AG10803 (cell line): ENCODE results near the gene ATG12.
"Not testable (repeated sequence)": the region's sequence is repeated elsewhere in the genome, so short reads cannot be mapped to it uniquely, and the experiment has no call there.

Experiments
- DNase-seq: peaks from one replicate; pipeline ENCODE4 v3.0.0; 2010; ENCODE audit warnings: low read depth
- H3K4me3 ChIP-seq: 2 replicates; pipeline ENCODE4 v1.5.1; 2011; ENCODE audit warnings: mild to moderate bottlenecking, low read length, control low read depth
- TF ChIP-seq, protein P1 (sequence below): conservative IDR thresholded peaks from 2 replicates; pipeline ENCODE4 v1.5.1; 2011; ENCODE audit warnings: mild to moderate bottlenecking, low read length, control low read depth, inconsistent platforms

The ATG12 gene

DNA sequence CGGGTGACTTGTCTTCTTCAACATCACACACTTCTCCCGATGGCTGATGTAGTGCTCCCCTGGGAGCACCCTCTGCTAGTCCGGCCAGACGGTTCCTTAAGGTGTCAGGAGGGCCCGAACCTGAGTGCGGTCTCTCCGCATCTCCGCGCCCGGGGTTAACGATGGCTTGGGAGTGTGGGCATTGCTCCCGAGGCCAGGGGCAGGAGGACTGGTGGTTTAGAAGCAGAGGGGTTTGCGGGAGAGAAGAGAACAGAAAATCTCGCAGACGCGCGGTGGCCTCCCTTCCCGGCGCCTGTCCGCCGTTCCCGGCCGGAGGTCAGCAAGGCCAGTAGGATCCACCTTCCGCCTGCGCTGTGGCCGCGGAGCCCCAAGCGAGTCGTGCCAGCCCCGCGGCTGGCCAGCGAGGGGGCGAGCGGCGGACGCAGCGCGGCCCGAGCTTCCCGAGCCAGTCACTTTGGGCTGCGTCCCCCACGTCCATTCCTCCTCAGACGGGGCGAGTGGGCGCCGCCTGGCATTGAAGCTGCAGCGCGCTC, 25.6 kb downstream of the ATG12 start:
- no peak for DNase-seq
- H3K4me3 ChIP-seq: peak overlapping the region; percentile 65
- TF ChIP-seq, protein P1, sequence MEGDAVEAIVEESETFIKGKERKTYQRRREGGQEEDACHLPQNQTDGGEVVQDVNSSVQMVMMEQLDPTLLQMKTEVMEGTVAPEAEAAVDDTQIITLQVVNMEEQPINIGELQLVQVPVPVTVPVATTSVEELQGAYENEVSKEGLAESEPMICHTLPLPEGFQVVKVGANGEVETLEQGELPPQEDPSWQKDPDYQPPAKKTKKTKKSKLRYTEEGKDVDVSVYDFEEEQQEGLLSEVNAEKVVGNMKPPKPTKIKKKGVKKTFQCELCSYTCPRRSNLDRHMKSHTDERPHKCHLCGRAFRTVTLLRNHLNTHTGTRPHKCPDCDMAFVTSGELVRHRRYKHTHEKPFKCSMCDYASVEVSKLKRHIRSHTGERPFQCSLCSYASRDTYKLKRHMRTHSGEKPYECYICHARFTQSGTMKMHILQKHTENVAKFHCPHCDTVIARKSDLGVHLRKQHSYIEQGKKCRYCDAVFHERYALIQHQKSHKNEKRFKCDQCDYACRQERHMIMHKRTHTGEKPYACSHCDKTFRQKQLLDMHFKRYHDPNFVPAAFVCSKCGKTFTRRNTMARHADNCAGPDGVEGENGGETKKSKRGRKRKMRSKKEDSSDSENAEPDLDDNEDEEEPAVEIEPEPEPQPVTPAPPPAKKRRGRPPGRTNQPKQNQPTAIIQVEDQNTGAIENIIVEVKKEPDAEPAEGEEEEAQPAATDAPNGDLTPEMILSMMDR: no peak

DNA sequence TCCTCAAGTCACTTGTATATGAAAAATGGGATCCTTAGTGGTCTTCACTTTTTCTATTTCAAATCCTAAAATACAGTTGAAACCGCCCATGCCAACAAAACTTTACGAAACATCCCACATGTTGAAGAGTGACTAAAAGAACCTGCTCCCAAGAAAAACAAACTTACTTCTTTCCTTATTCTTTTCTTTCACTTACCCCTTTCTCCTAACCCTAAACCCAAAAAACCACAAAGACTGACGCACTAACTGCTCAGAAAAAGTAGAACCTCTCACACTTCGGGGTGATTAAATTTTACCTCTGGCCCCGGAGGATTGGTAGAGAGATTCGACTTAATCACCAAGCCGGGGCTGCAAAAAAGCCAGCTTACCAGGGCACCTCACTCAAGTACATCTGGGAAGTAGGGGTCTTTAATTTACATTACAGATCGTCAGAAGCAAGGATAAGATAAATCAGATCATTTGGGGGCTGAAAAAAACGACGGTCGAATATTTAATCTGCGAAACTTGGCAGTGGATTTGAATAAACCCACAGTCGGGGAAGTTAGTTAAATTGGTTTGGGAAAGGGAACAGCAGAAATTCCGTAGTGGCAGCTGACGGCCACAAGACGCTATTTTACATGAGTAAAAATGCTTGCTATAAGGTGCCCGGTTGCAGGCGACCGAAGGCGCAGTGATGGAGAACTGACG, 26.2 kb downstream of the ATG12 start:
- peak overlapping the region; percentile 65 for H3K4me3 ChIP-seq
- DNase-seq: no peak
- TF ChIP-seq, protein P1: no peak

DNA sequence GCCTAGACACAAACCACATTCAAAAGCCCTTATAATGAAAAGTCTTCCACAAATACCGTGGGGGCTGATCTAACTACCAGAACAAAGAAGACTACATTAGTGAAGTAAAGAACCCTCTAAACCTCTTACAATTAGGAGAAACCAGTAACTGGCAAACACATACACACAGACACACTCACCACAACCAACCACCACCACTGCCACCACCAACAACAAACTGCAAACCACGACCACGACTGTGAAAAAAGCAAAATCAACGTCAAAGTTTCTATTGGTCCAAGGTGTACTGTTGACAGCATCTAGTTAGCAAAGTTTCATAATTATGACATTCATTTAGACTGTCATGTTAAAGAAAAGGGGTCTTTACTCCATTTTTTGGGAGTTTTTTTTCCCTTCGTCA, 27.6 kb downstream of the ATG12 start:
- no peak for DNase-seq
- TF ChIP-seq, protein P1: no peak
- no peak overlapping the region for H3K4me3 ChIP-seq

DNA sequence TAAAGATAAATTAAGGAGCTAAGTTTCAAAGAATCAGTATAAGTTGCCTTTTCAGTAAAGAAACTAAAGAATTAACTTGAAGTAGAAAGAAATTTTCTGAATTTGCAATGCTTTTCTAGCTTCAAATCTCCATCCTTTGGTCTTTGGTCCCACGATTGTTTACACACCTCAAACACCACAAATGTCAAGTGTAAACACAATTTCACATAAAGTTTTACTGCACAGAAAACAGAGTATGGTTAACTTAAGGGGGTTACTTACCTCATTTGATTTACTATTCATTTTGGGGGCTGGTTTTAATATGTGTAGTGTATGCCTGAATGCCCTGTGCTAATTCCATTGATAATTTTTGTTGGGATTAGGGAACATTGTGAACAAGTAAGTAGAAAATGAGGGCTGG, 29.0 kb downstream of the ATG12 start:
- DNase-seq: no peak
- TF ChIP-seq, protein P1: no peak
- no peak overlapping the region for H3K4me3 ChIP-seq

DNA sequence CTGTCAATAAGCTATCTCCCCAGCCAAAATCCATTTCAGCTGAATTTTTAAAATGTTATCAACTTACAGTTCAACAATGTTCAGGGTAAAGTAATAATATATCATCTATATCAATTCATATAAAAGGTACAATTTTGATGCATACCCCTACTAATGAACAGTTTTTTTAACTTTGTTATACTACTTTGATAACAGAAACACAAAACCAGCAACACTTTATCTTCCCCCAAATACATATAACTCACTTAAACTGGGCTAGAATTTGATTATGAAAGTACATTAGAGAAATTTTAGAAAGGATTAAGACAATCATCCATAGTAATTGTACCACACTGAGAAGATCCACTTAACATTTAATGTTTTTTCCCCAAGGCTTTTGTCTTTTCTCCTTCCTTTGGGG, 30.0 kb downstream of the ATG12 start:
- no peak for DNase-seq
- no peak overlapping the region for H3K4me3 ChIP-seq
- TF ChIP-seq, protein P1: no peak

DNA sequence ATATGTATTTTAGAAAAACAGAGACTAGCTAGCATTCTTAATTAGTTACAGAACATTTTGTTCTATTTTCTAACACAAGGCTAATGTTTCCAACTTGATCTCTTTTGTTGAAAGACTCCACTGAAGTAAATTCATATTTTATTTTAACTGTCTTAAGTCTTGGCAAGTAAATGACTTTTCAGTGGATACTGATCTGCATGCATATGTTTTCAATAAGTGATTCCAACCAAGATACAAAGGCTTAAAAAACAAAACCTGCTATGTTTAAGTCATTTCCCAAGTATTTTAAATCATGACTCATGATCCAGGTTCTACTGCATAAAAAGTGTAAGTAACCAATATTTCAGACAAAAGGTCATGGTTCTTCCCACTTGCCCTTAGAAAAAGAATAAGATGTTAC, 30.6 kb downstream of the ATG12 start:
- TF ChIP-seq, protein P1: no peak
- peak; percentile 66 for DNase-seq
- no peak overlapping the region for H3K4me3 ChIP-seq

DNA sequence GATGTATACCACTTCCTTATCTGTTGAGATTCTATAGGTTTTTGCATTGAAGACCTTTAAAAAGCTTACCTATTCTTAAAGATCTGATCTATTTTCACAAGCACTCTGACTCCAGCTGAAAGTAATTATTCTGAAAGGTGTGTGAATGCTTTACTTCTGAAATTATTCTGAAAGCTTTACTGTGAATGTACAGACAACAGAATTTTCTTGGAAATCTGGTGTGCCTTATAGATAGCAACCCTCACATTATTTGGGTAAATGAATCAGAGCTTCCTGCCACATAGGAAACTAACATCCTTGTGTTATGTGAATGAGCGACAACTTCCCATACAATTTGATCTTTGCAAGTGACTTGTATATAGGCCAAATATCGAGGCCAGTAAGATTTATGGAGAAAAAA, 31.4 kb downstream of the ATG12 start:
- no peak overlapping the region for H3K4me3 ChIP-seq
- TF ChIP-seq, protein P1: no peak
- DNase-seq: no peak

DNA sequence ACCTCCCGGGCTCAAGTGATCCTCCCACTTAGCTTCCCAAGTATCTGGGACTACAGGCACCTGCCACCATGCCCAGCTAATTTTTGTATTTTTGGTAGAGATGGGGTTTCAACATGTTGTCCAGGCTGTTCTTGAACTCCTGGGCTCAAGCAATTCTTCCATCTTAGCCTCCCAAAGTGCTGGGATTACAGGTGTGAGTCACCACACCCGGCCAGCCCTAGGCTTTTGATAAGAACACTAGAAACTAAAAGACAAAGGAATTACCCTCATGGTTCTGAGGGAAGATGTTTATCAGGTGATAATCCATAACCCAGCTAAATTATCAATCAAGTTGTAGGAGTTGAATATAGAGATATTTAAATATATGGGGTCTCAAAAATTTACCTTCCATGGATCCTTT, 33.3 kb downstream of the ATG12 start:
- H3K4me3 ChIP-seq, DNase-seq: not testable (repeated sequence)
